ENCODE data around the gene TDP1. TPM values are rescaled to one million over a fixed set of nuclear protein-coding genes. Genes with fewer than 3 reads are reported as not detected.

TDP1 gene
- total RNA-seq, 2 experiments from 2014 or later, result 51.9 to 59.8 TPM

GRCh38 chr14:90034835-90035525, 79.3 kb downstream of the TDP1 start:
- Histone ChIP-seq H3K27me3 (ENCODE audit: control insufficient read depth in 1 of 2, insufficient read depth in 2 of 2, low read length in 2 of 2) (no peaks in the 10 kb centered on the region), H3K27ac (ENCODE audit: low read depth in 1 of 2, low read length in 2 of 2) (no peak overlapping the region), H3K4me1 (ENCODE audit: insufficient read depth, low read length) (no peaks in the 10 kb centered on the region), H3K36me3 (ENCODE audit: insufficient read depth, low read length) (peaks cover 64% of the 10 kb centered on the region), H3K9me3 (ENCODE audit: control insufficient read depth in 1 of 2, insufficient read depth in 1 of 2, low read length in 2 of 2) (no peaks in the 10 kb centered on the region), H3K4me3 (ENCODE audit: low read length) (no peak overlapping the region)
- no peaks in the 10 kb centered on the region for H3K27me3 Mint-ChIP-seq
- POLR2A ChIA-PET, result no interaction called here
- H3K4me3 Mint-ChIP-seq, result no peak overlapping the region
- intact Hi-C loops (cut with DNase I, micrococcal nuclease), result no loop called here
- peaks cover 87% of the 10 kb centered on the region for H3K36me3 Mint-ChIP-seq (ENCODE audit: low read depth)
- no peaks in the 10 kb centered on the region for H3K9me3 Mint-ChIP-seq
- no peak for DNase-seq
- H3K27ac Mint-ChIP-seq, result no peak overlapping the region
- CTCF ChIA-PET, result no interaction called here
- ATAC-seq (ENCODE audit: poor library complexity), result no peak
- TF ChIP-seq CTCF (IDR thresholded peaks at IDR 0.05), result no peak
- H3K4me1 Mint-ChIP-seq (ENCODE audit: low read depth), result no peaks in the 10 kb centered on the region

GRCh38 chr14:90039253-90040010, 83.7 kb downstream of the TDP1 start:
- no peaks in the 10 kb centered on the region for H3K9me3 ChIP-seq (ENCODE audit: control insufficient read depth in 1 of 2, insufficient read depth in 1 of 2, low read length in 2 of 2)
- Mint-ChIP-seq H3K27me3 (no peaks in the 10 kb centered on the region), H3K4me3 (no peak overlapping the region), H3K36me3 (ENCODE audit: low read depth) (peaks cover 93% of the 10 kb centered on the region), H3K27ac (no peak overlapping the region), H3K9me3 (no peaks in the 10 kb centered on the region), H3K4me1 (ENCODE audit: low read depth) (no peaks in the 10 kb centered on the region)
- H3K4me3 ChIP-seq (ENCODE audit: low read length), result no peak overlapping the region
- POLR2A ChIA-PET, result no interaction called here
- no peaks in the 10 kb centered on the region for H3K4me1 ChIP-seq (ENCODE audit: insufficient read depth, low read length)
- TF ChIP-seq CTCF (IDR thresholded peaks at IDR 0.05), result no peak
- H3K27ac ChIP-seq (ENCODE audit: low read depth in 1 of 2, low read length in 2 of 2), result no peak overlapping the region
- H3K27me3 ChIP-seq (ENCODE audit: control insufficient read depth in 1 of 2, insufficient read depth in 2 of 2, low read length in 2 of 2), result no peaks in the 10 kb centered on the region
- CTCF ChIA-PET, result no interaction called here
- intact Hi-C loops (cut with DNase I, micrococcal nuclease), result no loop called here
- H3K36me3 ChIP-seq (ENCODE audit: insufficient read depth, low read length), result peaks cover 51% of the 10 kb centered on the region
- ATAC-seq (ENCODE audit: poor library complexity) (no peak), DNase-seq (no peak)

GRCh38 chr14:90040411-90040810, 84.7 kb downstream of the TDP1 start:
- ChIA-PET CTCF (no interaction called here), POLR2A (no interaction called here)
- peaks cover 47% of the 10 kb centered on the region for H3K36me3 ChIP-seq (ENCODE audit: insufficient read depth, low read length)
- no peaks in the 10 kb centered on the region for H3K4me1 ChIP-seq (ENCODE audit: insufficient read depth, low read length)
- H3K27me3 ChIP-seq (ENCODE audit: control insufficient read depth in 1 of 2, insufficient read depth in 2 of 2, low read length in 2 of 2), result no peaks in the 10 kb centered on the region
- H3K4me1 Mint-ChIP-seq (ENCODE audit: low read depth), result no peaks in the 10 kb centered on the region
- H3K4me3 ChIP-seq (ENCODE audit: low read length), result no peak overlapping the region
- no peak overlapping the region for H3K4me3 Mint-ChIP-seq
- no peaks in the 10 kb centered on the region for H3K9me3 ChIP-seq (ENCODE audit: control insufficient read depth in 1 of 2, insufficient read depth in 1 of 2, low read length in 2 of 2)
- no peak for TF ChIP-seq CTCF (IDR thresholded peaks at IDR 0.05)
- peaks cover 93% of the 10 kb centered on the region for H3K36me3 Mint-ChIP-seq (ENCODE audit: low read depth)
- H3K27me3 Mint-ChIP-seq, result no peaks in the 10 kb centered on the region
- DNase-seq, result no peak
- H3K27ac ChIP-seq (ENCODE audit: low read depth in 1 of 2, low read length in 2 of 2), result no peak overlapping the region
- ATAC-seq (ENCODE audit: poor library complexity), result no peak
- intact Hi-C loops (cut with DNase I, micrococcal nuclease), result no loop called here
- no peak overlapping the region for H3K27ac Mint-ChIP-seq
- H3K9me3 Mint-ChIP-seq, result no peaks in the 10 kb centered on the region

Measured in CD4-positive, alpha-beta T cell (primary cell).